ENCODE data around the gene MCOLN1.

The MCOLN1 gene

DNA sequence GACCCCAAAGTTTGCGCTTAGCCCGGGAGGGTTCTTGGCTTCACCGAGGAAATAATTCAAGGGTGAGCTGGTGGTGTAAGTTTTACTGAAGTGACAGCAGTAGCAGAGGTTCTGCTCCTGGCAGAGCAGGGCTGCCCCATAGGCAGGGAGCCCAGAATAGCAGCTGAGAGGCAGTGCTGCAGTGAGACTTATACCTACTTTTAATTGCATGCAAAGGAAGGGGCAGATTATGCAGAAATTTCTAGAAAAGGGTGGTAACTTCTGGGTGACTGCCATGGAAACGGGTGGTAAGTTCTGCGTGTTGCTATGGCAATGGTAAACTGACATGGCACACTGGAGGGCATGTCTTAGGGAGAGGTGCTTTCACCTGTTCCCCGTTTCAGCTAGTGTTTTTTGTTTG, 55.7 kb downstream of the MCOLN1 start:
- no peak for DNase-seq

- no peak for DNase-seq
Observed at GRCh38 chr19:7579182-7579581, 56.8 kb downstream of the MCOLN1 start.

GRCh38 chr19:7582446-7582845, 60.0 kb downstream of the MCOLN1 start:
- no peak for DNase-seq

Data from SHP77 (cell line).